Peyer's patch (tissue), 4 donors: ENCODE results near the gene VAMP4. TPM values are rescaled to one million over a fixed set of nuclear protein-coding genes. Genes with fewer than 3 reads are reported as not detected.

ENCODE experiments used
- DNase-seq, 3 donors: peaks; one replicate each; pipeline ENCODE4 v3.0.0-alpha.2; 2017 to 2019
- H3K27ac ChIP-seq, 4 donors: fragments of 200-600 bp; sonication (generic); one replicate each; pipeline ENCODE4 v1.5.1; 2016 to 2019
- H3K27me3 ChIP-seq, 2 donors: fragments of 200-600 bp; sonication (generic); one replicate each; pipeline ENCODE4 v1.5.1; 2019
- H3K36me3 ChIP-seq, 3 donors: fragments of 200-600 bp; sonication (generic); one replicate each; pipeline ENCODE4 v1.5.1; 2016 to 2019
- H3K4me1 ChIP-seq, 4 donors: fragments of 200-600 bp; sonication (generic); one replicate each; pipeline ENCODE4 v1.5.1; 2016 to 2019
- H3K4me3 ChIP-seq, 4 donors: fragments of 200-600 bp; sonication (generic); 1 replicate in 3 of 4; 2 replicates in 1 of 4; pipeline ENCODE4 v1.5.1; 2016 to 2019; ENCODE audit warnings: mild to moderate bottlenecking in 1 of 4
- H3K9me3 ChIP-seq, 4 donors: fragments of 200-600 bp; sonication (generic); one replicate each; pipeline ENCODE4 v1.5.1; 2016 to 2019; ENCODE audit warnings: mild to moderate bottlenecking in 1 of 4
- CTCF ChIP-seq, 6 experiments: fragments of 450-650 bp in 4 of 6; fragments of 200-600 bp in 2 of 6; sonication (generic) in 1 of 6; IDR thresholded peaks; one replicate each; pipeline ENCODE4 v1.5.1; 2017 to 2019; ENCODE audit warnings: antibody characterized with exemption in 6 of 6, mild to moderate bottlenecking in 3 of 6, moderate library complexity in 1 of 6
- POLR2A ChIP-seq, 2 donors: fragments of 450-650 bp; IDR thresholded peaks; one replicate each; pipeline ENCODE4 v1.5.1; 2017; ENCODE audit warnings: antibody characterized with exemption in 2 of 2, mild to moderate bottlenecking in 2 of 2, moderate library complexity in 2 of 2
- total RNA-seq, 4 donors: library from RNA; depleted of rRNA; stranded (reverse); fragments of >200 nt; gene quantifications; one replicate each; pipeline ENCODE4 v1.1.0, GENCODE V29; 2016

The VAMP4 gene
- total RNA-seq, 4 donors from 2014 or later = 8.0 to 12.1 (median 10.3) TPM

- no peak overlapping the region for H3K27ac ChIP-seq
- TF ChIP-seq POLR2A (IDR thresholded peaks at IDR 0.05) (no peak), CTCF (IDR thresholded peaks at IDR 0.05) (no peak)
- H3K4me3 ChIP-seq = peak overlapping the region in 2 of 4 donors; percentile 76 to 81
Measured at GRCh38 chr1:171740356-171740863, 1.5 kb downstream of the VAMP4 start.

GRCh38 chr1:171739656-171740055 lies 2.2 kb downstream of the VAMP4 start:
- Histone ChIP-seq H3K4me1 (peaks cover 0 to 17% (median 0%) of the 10 kb centered on the region in 4 donors), H3K4me3 (no peak overlapping the region), H3K27ac (no peak overlapping the region), H3K9me3 (no peaks in the 10 kb centered on the region), H3K27me3 (no peaks in the 10 kb centered on the region), H3K36me3 (peaks cover 0 to 26% (median 0%) of the 10 kb centered on the region in 3 donors)
- no peak for DNase-seq
- TF ChIP-seq POLR2A (IDR thresholded peaks at IDR 0.05) = no peak
- TF ChIP-seq CTCF (IDR thresholded peaks at IDR 0.05) = no peak

More at GRCh38 chr1:171740356-171740863, 1.5 kb downstream of the VAMP4 start:
- DNase-seq = no peak
- Histone ChIP-seq H3K9me3 (no peaks in the 10 kb centered on the region), H3K36me3 (peaks cover 0 to 26% (median 0%) of the 10 kb centered on the region in 3 donors), H3K27me3 (no peaks in the 10 kb centered on the region), H3K4me1 (peaks cover 0 to 17% (median 0%) of the 10 kb centered on the region in 4 donors)

- no peak overlapping the region for H3K4me3 ChIP-seq
- no peaks in the 10 kb centered on the region for H3K9me3 ChIP-seq
- peaks cover 0 to 26% (median 0%) of the 10 kb centered on the region in 3 donors for H3K36me3 ChIP-seq
- no peak overlapping the region for H3K27ac ChIP-seq
- TF ChIP-seq CTCF (IDR thresholded peaks at IDR 0.05) (no peak), POLR2A (IDR thresholded peaks at IDR 0.05) (no peak)
- no peak for DNase-seq
- H3K27me3 ChIP-seq = no peaks in the 10 kb centered on the region
- peaks cover 0 to 17% (median 0%) of the 10 kb centered on the region in 4 donors for H3K4me1 ChIP-seq
Measured at GRCh38 chr1:171738911-171739310, 3.0 kb downstream of the VAMP4 start.

GRCh38 chr1:171736196-171736595 lies 5.7 kb downstream of the VAMP4 start:
- no peak for DNase-seq
- H3K27ac ChIP-seq = no peak overlapping the region
- no peaks in the 10 kb centered on the region for H3K27me3 ChIP-seq
- H3K9me3 ChIP-seq = no peaks in the 10 kb centered on the region
- peaks cover 0 to 9% (median 0%) of the 10 kb centered on the region in 4 donors for H3K4me1 ChIP-seq
- H3K4me3 ChIP-seq = no peak overlapping the region
- TF ChIP-seq CTCF (IDR thresholded peaks at IDR 0.05) = no peak
- no peak for TF ChIP-seq POLR2A (IDR thresholded peaks at IDR 0.05)
- H3K36me3 ChIP-seq = peaks cover 0 to 26% (median 0%) of the 10 kb centered on the region in 3 donors

- DNase-seq = no peak
- TF ChIP-seq CTCF (IDR thresholded peaks at IDR 0.05) = no peak
- TF ChIP-seq POLR2A (IDR thresholded peaks at IDR 0.05) = no peak
- H3K9me3 ChIP-seq = no peaks in the 10 kb centered on the region
- H3K4me3 ChIP-seq = no peak overlapping the region
- no peaks in the 10 kb centered on the region for H3K4me1 ChIP-seq
- peaks cover 0 to 12% (median 0%) of the 10 kb centered on the region in 3 donors for H3K36me3 ChIP-seq
- no peak overlapping the region for H3K27ac ChIP-seq
- no peaks in the 10 kb centered on the region for H3K27me3 ChIP-seq
Measured at GRCh38 chr1:171730052-171730451, 11.8 kb downstream of the VAMP4 start.
